GM12878 (cell line): Measurements from ENCODE around the gene APOO. TPM values are rescaled to one million over a fixed set of nuclear protein-coding genes. Genes with fewer than 3 reads are reported as not detected.

Source experiments
- ATAC-seq: fragments of 200-7000 bp; cut with Tn5 transposase; 3 replicates; pipeline ENCODE4 v1.9.1; 2020; ENCODE audit warnings: mild to moderate bottlenecking, moderate library complexity
- BruUV-seq: library from RNA; stranded (reverse); fragments of 400-500 nt; replicated peaks from 2 replicates; lab custom pipeline; 2021; lab: Mats Ljungman, UMichigan
- CTCF ChIA-PET: fragments of 300-600 bp; sonication (Branson Sonifier 250); formaldehyde crosslinking; extraction: SDS; loops from one replicate; lab custom pipeline; 2021; ENCODE audit warnings: inconsistent platforms; lab: Yijun Ruan, JAX
- POLR2A ChIA-PET: fragments of 350-600 bp; formaldehyde crosslinking; extraction: SDS; loops from one replicate; lab custom pipeline; 2021; ENCODE audit warnings: inconsistent platforms; lab: Charles Lee
- RAD21 ChIA-PET: fragments of 300-600 bp; sonication (Branson Sonifier 250); formaldehyde crosslinking; loops from one replicate; lab custom pipeline; 2023; ENCODE audit warnings: antibody characterized with exemption; ENCODE audit not compliant: unreplicated experiment; lab: Charles Lee
- SMC1A ChIA-PET: fragments of 300-600 bp; sonication (Branson Sonifier 250); formaldehyde crosslinking; loops from one replicate; lab custom pipeline; 2023; ENCODE audit not compliant: unreplicated experiment, uncharacterized antibody; lab: Charles Lee
- DNase-seq: peaks from one replicate; pipeline ENCODE4 v3.0.0-alpha.2; 2011; ENCODE audit warnings: low read depth, low spot score
- FAIRE-seq: peaks from 3 replicates; lab custom pipeline; 2011; peaks lifted over from hg19 to GRCh38; lab: Jason Lieb, UNC
- H2AFZ ChIP-seq: 2 replicates; pipeline ENCODE4 v1.6.0; 2011; ENCODE audit warnings: low read depth, low read length, control low read depth; ENCODE audit not compliant: control insufficient read depth
- H3K27ac ChIP-seq: 2 replicates; pipeline ENCODE4 v1.5.1; 2011; ENCODE audit warnings: control low read depth; ENCODE audit not compliant: control insufficient read depth, insufficient read depth
- H3K27me3 ChIP-seq, 2 experiments: replicated peaks in 1 of 2; 2 replicates each; pipeline versions ENCODE4 v1.6.0 to v1.6.1; 2011; ENCODE audit warnings: low read length in 1 of 2; ENCODE audit not compliant: control insufficient read depth in 2 of 2, insufficient read depth in 2 of 2
- H3K36me3 ChIP-seq, 2 experiments: 2 replicates each; pipeline ENCODE4 v1.5.1; 2011; ENCODE audit warnings: low read length in 1 of 2; ENCODE audit not compliant: control insufficient read depth in 2 of 2, insufficient read depth in 2 of 2
- H3K4me1 ChIP-seq: 2 replicates; pipeline ENCODE4 v1.6.1; 2011; ENCODE audit warnings: mild to moderate bottlenecking, low read length, moderate library complexity, mixed read lengths; ENCODE audit not compliant: control insufficient read depth, insufficient read depth
- H3K4me2 ChIP-seq: 2 replicates; pipeline ENCODE4 v1.6.0; 2011; ENCODE audit warnings: control low read depth; ENCODE audit not compliant: control insufficient read depth, insufficient read depth
- H3K4me3 ChIP-seq: fragments of 200-600 bp; sonication (generic); 2 replicates; pipeline ENCODE4 v1.5.1; 2016
- H3K79me2 ChIP-seq: 2 replicates; pipeline ENCODE4 v1.6.0; 2011; ENCODE audit warnings: low read length; ENCODE audit not compliant: control insufficient read depth, insufficient read depth
- H3K9ac ChIP-seq: 2 replicates; pipeline ENCODE4 v1.8.0; 2011; ENCODE audit warnings: low read length, control low read depth, mixed read lengths; ENCODE audit not compliant: control insufficient read depth, insufficient read depth
- H3K9me3 ChIP-seq: replicated peaks from 3 replicates; pipeline ENCODE4 v1.5.1; 2011; ENCODE audit warnings: mild to moderate bottlenecking, low read length; ENCODE audit not compliant: control insufficient read depth, insufficient read depth
- H4K20me1 ChIP-seq: 2 replicates; pipeline ENCODE4 v1.6.0; 2011; ENCODE audit not compliant: control insufficient read depth, insufficient read depth
- ASH2L ChIP-seq: fragments of 300-600, 200-600 bp; sonication (generic); IDR thresholded peaks from 2 replicates; pipeline ENCODE4 v1.6.1; 2017; ENCODE audit warnings: low read depth, mild to moderate bottlenecking, borderline replicate concordance
- FOXM1 ChIP-seq: IDR thresholded peaks from 2 replicates; pipeline ENCODE4 v1.6.1; 2012; ENCODE audit warnings: low read depth, mild to moderate bottlenecking, inconsistent platforms, low read length, moderate library complexity
- HDAC2 ChIP-seq: fragments of 200-600 bp; sonication (generic); IDR thresholded peaks from 2 replicates; pipeline ENCODE4 v1.6.1; 2017
- HDAC6 ChIP-seq: fragments of 200-600 bp; sonication (generic); IDR thresholded peaks from one replicate; pipeline ENCODE4 v1.8.0; 2017; ENCODE audit warnings: antibody characterized with exemption; ENCODE audit not compliant: unreplicated experiment
- LARP7 ChIP-seq: fragments of 450-650 bp; IDR thresholded peaks from 2 replicates; pipeline ENCODE4 v1.6.1; 2017; ENCODE audit warnings: mild to moderate bottlenecking
- SIX5 ChIP-seq: IDR thresholded peaks from 2 replicates; pipeline ENCODE4 v1.6.1; 2011; ENCODE audit warnings: mild to moderate bottlenecking, low read depth, low read length, moderate library complexity; ENCODE audit not compliant: severe bottlenecking
- WGBS: methylation state at CpG from one replicate; pipeline ENCODE4 v1.1.6; 2016; ENCODE audit warnings: low lambda C conversion rate; ENCODE audit not compliant: insufficient replicate concordance, insufficient coverage; ENCODE audit errors: missing lambda C conversion rate; 5-methylcytosine and 5-hydroxymethylcytosine counted together
- in situ Hi-C: fragments of 300-500 bp; cut with MboI; formaldehyde crosslinking; loops from 9 replicates; pipeline ENCODE4 v1.14.3; 2018; ENCODE audit warnings: mixed read lengths
- intact Hi-C: fragments of 100-400 bp; cut with micrococcal nuclease; formaldehyde crosslinking; loops from one replicate; pipeline ENCODE4 v1.14.2; 2022; ENCODE audit not compliant: unreplicated experiment
- polyA plus RNA-seq, 11 experiments: library from polyadenylated mRNA; depleted of rRNA in 4 of 11; unstranded in 6 of 11; stranded (reverse) in 5 of 11; fragments of >200 nt; fragmentation: Nextera tagmentation in 4 of 11; fragmentation: Illumina TruSeq in 1 of 11; extraction: Ambion mirVana in 4 of 11; extraction: Trizol in 1 of 11; gene quantifications; 1 replicate in 1 of 11; 2 replicates in 10 of 11; pipeline versions ENCODE4 v1.2.1 to v1.2.3, GENCODE V29; 2011 to 2016; ENCODE audit warnings: inconsistent platforms in 2 of 11, missing spikeins in 2 of 11, low read depth in 1 of 11
- total RNA-seq, 4 experiments: library from RNA; depleted of rRNA in 3 of 4; stranded (reverse); fragments of >200 nt in 3 of 4; fragmentation: Illumina TruSeq in 1 of 4; extraction: Trizol in 1 of 4; gene quantifications; 2 replicates each; pipeline versions ENCODE4 v1.2.1 to v1.2.3, GENCODE V29; 2013 to 2021
- TF ChIP-seq, protein P1 (sequence below): fragments of 450-650 bp; IDR thresholded peaks from 2 replicates; pipeline ENCODE4 v1.6.1; 2017; ENCODE audit warnings: antibody characterized with exemption, mild to moderate bottlenecking, moderate library complexity
- TF ChIP-seq, protein P2 (sequence below): fragments of 450-650 bp; IDR thresholded peaks from 2 replicates; pipeline ENCODE4 v1.6.1; 2018; ENCODE audit warnings: borderline replicate concordance, mild to moderate bottlenecking; ENCODE audit not compliant: partially characterized antibody
- TF ChIP-seq, protein P3 (sequence below): fragments of 150-350 bp; IDR thresholded peaks from 2 replicates; pipeline ENCODE4 v1.6.1; 2016; ENCODE audit warnings: low read depth, low read length
- TF ChIP-seq, protein P4 (sequence below): fragments of 450-650 bp; IDR thresholded peaks from 2 replicates; pipeline ENCODE4 v1.6.1; 2018; ENCODE audit warnings: mild to moderate bottlenecking, low read depth, moderate library complexity; ENCODE audit not compliant: partially characterized antibody

Gene APOO
- total and polyA plus RNA-seq, 10 of the 15 experiments (the other 5 are each of a cell fraction or from before 2014, with no cell fraction given) = 20.7 to 68.7 (median 35.5) TPM

DNA sequence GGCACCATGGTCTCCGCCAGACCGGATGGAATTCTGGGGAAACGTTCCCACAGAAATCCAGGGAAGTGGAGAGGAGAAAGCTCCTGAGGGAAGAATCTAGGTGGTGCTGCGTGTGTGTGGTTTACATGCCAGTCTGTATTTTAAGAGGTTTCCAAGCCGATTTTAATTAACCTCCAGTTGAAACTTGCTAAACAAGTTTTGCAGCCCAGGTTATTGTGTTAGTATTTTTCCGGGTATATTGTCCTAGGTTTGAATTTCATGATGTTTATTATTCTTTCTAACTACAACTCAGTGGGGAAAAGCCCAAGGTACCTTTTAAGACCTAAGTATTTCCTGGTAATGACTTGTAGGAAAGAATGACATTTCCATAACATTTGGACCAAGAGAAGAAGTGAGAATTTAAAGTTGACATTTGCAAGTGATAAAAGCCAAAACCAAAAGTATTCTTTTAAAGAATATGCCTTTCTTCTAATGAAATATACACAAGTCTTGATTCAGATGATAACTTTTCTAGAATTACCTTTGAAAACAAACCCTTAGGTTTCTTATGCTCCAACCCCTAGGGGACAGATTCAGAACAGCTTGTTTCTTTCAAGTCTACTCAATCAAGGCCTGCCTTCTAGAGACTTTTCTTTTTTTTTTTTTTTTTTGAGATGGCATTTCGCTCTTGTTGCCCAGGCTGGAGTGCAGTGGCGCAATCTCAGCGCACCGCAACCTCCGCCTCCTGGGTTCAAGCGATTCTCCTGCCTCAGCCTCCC, 110.2 kb downstream of the APOO start:
- H3K9me3 ChIP-seq = no peaks in the 10 kb centered on the region
- WGBS = 68% methylated on average over 11 of the region's 12 CpGs
- no peaks in the 10 kb centered on the region for H3K36me3 ChIP-seq
- no peaks in the 10 kb centered on the region for H4K20me1 ChIP-seq
- ChIA-PET SMC1A (no interaction called here), RAD21 (interaction anchor here (0.7 to 0.9 kb wide), 2 partner anchors 103 to 104 kb away, joined by 3 to 4 read pairs; no protein-coding TSS in a partner anchor), POLR2A (no interaction called here), CTCF (no interaction called here)
- H3K9ac ChIP-seq = no peak overlapping the region
- in situ Hi-C loops (no loop called here), intact Hi-C loops (no loop called here)
- H3K27me3 ChIP-seq = no peaks in the 10 kb centered on the region
- FAIRE-seq (no peak), DNase-seq (no peak), ATAC-seq (no peak)
- no peak overlapping the region for H3K27ac ChIP-seq
- no peak overlapping the region for H3K4me2 ChIP-seq
- H3K79me2 ChIP-seq = no peaks in the 10 kb centered on the region
- BruUV-seq = no TSS peak
- H2AFZ ChIP-seq = no peak overlapping the region
- no peaks in the 10 kb centered on the region for H3K4me1 ChIP-seq
- no peak overlapping the region for H3K4me3 ChIP-seq
- TF ChIP-seq, protein P1, sequence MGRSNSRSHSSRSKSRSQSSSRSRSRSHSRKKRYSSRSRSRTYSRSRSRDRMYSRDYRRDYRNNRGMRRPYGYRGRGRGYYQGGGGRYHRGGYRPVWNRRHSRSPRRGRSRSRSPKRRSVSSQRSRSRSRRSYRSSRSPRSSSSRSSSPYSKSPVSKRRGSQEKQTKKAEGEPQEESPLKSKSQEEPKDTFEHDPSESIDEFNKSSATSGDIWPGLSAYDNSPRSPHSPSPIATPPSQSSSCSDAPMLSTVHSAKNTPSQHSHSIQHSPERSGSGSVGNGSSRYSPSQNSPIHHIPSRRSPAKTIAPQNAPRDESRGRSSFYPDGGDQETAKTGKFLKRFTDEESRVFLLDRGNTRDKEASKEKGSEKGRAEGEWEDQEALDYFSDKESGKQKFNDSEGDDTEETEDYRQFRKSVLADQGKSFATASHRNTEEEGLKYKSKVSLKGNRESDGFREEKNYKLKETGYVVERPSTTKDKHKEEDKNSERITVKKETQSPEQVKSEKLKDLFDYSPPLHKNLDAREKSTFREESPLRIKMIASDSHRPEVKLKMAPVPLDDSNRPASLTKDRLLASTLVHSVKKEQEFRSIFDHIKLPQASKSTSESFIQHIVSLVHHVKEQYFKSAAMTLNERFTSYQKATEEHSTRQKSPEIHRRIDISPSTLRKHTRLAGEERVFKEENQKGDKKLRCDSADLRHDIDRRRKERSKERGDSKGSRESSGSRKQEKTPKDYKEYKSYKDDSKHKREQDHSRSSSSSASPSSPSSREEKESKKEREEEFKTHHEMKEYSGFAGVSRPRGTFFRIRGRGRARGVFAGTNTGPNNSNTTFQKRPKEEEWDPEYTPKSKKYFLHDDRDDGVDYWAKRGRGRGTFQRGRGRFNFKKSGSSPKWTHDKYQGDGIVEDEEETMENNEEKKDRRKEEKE = no peak
- TF ChIP-seq FOXM1 (no peak), ASH2L (no peak), LARP7 (no peak), HDAC2 (no peak), HDAC6 (no peak), SIX5 (no peak)
- TF ChIP-seq, protein P2, sequence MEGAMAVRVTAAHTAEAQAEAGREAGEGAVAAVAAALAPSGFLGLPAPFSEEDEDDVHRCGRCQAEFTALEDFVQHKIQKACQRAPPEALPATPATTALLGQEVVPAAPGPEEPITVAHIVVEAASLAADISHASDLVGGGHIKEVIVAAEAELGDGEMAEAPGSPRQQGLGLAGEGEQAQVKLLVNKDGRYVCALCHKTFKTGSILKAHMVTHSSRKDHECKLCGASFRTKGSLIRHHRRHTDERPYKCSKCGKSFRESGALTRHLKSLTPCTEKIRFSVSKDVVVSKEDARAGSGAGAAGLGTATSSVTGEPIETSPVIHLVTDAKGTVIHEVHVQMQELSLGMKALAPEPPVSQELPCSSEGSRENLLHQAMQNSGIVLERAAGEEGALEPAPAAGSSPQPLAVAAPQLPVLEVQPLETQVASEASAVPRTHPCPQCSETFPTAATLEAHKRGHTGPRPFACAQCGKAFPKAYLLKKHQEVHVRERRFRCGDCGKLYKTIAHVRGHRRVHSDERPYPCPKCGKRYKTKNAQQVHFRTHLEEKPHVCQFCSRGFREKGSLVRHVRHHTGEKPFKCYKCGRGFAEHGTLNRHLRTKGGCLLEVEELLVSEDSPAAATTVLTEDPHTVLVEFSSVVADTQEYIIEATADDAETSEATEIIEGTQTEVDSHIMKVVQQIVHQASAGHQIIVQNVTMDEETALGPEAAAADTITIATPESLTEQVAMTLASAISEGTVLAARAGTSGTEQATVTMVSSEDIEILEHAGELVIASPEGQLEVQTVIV = no peak
- TF ChIP-seq, protein P3, sequence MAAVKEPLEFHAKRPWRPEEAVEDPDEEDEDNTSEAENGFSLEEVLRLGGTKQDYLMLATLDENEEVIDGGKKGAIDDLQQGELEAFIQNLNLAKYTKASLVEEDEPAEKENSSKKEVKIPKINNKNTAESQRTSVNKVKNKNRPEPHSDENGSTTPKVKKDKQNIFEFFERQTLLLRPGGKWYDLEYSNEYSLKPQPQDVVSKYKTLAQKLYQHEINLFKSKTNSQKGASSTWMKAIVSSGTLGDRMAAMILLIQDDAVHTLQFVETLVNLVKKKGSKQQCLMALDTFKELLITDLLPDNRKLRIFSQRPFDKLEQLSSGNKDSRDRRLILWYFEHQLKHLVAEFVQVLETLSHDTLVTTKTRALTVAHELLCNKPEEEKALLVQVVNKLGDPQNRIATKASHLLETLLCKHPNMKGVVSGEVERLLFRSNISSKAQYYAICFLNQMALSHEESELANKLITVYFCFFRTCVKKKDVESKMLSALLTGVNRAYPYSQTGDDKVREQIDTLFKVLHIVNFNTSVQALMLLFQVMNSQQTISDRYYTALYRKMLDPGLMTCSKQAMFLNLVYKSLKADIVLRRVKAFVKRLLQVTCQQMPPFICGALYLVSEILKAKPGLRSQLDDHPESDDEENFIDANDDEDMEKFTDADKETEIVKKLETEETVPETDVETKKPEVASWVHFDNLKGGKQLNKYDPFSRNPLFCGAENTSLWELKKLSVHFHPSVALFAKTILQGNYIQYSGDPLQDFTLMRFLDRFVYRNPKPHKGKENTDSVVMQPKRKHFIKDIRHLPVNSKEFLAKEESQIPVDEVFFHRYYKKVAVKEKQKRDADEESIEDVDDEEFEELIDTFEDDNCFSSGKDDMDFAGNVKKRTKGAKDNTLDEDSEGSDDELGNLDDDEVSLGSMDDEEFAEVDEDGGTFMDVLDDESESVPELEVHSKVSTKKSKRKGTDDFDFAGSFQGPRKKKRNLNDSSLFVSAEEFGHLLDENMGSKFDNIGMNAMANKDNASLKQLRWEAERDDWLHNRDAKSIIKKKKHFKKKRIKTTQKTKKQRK = no peak
- TF ChIP-seq, protein P4, sequence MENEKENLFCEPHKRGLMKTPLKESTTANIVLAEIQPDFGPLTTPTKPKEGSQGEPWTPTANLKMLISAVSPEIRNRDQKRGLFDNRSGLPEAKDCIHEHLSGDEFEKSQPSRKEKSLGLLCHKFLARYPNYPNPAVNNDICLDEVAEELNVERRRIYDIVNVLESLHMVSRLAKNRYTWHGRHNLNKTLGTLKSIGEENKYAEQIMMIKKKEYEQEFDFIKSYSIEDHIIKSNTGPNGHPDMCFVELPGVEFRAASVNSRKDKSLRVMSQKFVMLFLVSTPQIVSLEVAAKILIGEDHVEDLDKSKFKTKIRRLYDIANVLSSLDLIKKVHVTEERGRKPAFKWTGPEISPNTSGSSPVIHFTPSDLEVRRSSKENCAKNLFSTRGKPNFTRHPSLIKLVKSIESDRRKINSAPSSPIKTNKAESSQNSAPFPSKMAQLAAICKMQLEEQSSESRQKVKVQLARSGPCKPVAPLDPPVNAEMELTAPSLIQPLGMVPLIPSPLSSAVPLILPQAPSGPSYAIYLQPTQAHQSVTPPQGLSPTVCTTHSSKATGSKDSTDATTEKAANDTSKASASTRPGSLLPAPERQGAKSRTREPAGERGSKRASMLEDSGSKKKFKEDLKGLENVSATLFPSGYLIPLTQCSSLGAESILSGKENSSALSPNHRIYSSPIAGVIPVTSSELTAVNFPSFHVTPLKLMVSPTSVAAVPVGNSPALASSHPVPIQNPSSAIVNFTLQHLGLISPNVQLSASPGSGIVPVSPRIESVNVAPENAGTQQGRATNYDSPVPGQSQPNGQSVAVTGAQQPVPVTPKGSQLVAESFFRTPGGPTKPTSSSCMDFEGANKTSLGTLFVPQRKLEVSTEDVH = no peak
